Esophagus squamous epithelium (tissue), 5 donors: ENCODE results near the gene TUBA1A. TPM values are rescaled to one million over a fixed set of nuclear protein-coding genes. Genes with fewer than 3 reads are reported as not detected.
"Not testable (repeated sequence)": the region's sequence is repeated elsewhere in the genome, so short reads cannot be mapped to it uniquely, and the experiment has no call there.

Experiments used
- DNase-seq: peaks from one replicate; lab custom pipeline; 2025; lab: John Stamatoyannopoulos, UW
- H3K27ac ChIP-seq, 4 donors: fragments of 200-600 bp; sonication (generic); one replicate each; pipeline ENCODE4 v1.5.1; 2016 to 2019; ENCODE audit warnings: mild to moderate bottlenecking in 1 of 4
- H3K27me3 ChIP-seq, 4 donors: fragments of 200-600 bp; sonication (generic); 1 replicate in 3 of 4; 2 replicates in 1 of 4; pipeline versions ENCODE4 v1.5.1 to v1.6.0; 2017 to 2021; ENCODE audit warnings: antibody characterized with exemption in 1 of 4
- H3K36me3 ChIP-seq, 3 donors: fragments of 200-600 bp; sonication (generic); one replicate each; pipeline ENCODE4 v1.5.1; 2016 to 2019
- H3K4me1 ChIP-seq, 3 donors: fragments of 200-600 bp; sonication (generic); one replicate each; pipeline ENCODE4 v1.5.1; 2017 to 2019
- H3K4me3 ChIP-seq, 4 donors: fragments of 200-600 bp; sonication (generic); 1 replicate in 3 of 4; 2 replicates in 1 of 4; pipeline ENCODE4 v1.5.1; 2016 to 2019; ENCODE audit warnings: mild to moderate bottlenecking in 2 of 4, moderate library complexity in 1 of 4
- H3K9me3 ChIP-seq, 3 donors: fragments of 200-600 bp; sonication (generic); one replicate each; pipeline ENCODE4 v1.5.1; 2016 to 2019
- POLR2A ChIP-seq, 4 donors: fragments of 450-650 bp; IDR thresholded peaks; one replicate each; pipeline ENCODE4 v1.6.1; 2017; ENCODE audit warnings: antibody characterized with exemption in 4 of 4, mild to moderate bottlenecking in 4 of 4, moderate library complexity in 3 of 4
- WGBS, 2 donors: methylation state at CpG; one replicate each; pipeline ENCODE4 v1.1.5; 2018; 5-methylcytosine and 5-hydroxymethylcytosine counted together
- intact Hi-C: fragments of 100-400 bp; cut with DNase I; formaldehyde crosslinking; loops from one replicate; pipeline ENCODE4 v1.15.0; 2022
- total RNA-seq, 4 donors: library from RNA; depleted of rRNA; stranded (reverse); fragments of >200 nt; gene quantifications; one replicate each; pipeline ENCODE4 v1.1.0, GENCODE V29; 2016
- TF ChIP-seq, protein P1 (sequence below), 6 experiments: fragments of 450-650 bp in 4 of 6; fragments of 200-600 bp in 2 of 6; sonication (generic) in 2 of 6; IDR thresholded peaks; one replicate each; pipeline ENCODE4 v1.5.1; 2016 to 2019; ENCODE audit warnings: antibody characterized with exemption in 6 of 6, mild to moderate bottlenecking in 4 of 6, moderate library complexity in 4 of 6
- donor health status: DM: yes; HTN: yes; CAD: no.

Gene TUBA1A
- total RNA-seq, 4 donors from 2014 or later, result 14.5 to 91.0 (median 46.2) TPM

DNA sequence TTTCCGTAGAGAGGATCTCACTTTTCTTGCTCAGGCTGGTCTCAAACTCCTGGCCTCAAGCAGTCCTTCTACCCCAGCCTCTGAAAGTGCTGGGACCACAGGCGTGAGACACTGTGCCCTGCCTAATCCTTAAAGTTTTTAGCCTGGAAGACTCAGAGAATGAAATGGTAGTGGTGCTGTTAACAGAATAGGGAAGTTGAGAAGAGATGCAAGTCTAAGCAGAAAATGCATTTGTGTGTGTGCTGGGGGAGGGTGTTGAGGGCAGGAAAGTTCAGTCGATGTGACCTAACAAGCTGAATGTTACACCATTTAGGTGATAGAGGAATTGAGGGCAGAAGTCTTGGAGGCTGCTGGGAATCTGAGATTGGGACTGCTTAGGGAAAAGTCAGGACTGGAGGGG, 6.9 kb upstream of the TUBA1A start:
- Histone ChIP-seq H3K36me3 (no peaks in the 10 kb centered on the region), H3K27me3 (no peaks in the 10 kb centered on the region), H3K27ac (peak overlapping the region in 1 of 4 donors; percentile 4), H3K4me1 (peaks cover 0 to 9% (median under 1%) of the 10 kb centered on the region in 3 donors), H3K4me3 (no peak overlapping the region), H3K9me3 (no peaks in the 10 kb centered on the region)
- TF ChIP-seq POLR2A (IDR thresholded peaks at IDR 0.05), result no peak
- TF ChIP-seq, protein P1, sequence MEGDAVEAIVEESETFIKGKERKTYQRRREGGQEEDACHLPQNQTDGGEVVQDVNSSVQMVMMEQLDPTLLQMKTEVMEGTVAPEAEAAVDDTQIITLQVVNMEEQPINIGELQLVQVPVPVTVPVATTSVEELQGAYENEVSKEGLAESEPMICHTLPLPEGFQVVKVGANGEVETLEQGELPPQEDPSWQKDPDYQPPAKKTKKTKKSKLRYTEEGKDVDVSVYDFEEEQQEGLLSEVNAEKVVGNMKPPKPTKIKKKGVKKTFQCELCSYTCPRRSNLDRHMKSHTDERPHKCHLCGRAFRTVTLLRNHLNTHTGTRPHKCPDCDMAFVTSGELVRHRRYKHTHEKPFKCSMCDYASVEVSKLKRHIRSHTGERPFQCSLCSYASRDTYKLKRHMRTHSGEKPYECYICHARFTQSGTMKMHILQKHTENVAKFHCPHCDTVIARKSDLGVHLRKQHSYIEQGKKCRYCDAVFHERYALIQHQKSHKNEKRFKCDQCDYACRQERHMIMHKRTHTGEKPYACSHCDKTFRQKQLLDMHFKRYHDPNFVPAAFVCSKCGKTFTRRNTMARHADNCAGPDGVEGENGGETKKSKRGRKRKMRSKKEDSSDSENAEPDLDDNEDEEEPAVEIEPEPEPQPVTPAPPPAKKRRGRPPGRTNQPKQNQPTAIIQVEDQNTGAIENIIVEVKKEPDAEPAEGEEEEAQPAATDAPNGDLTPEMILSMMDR (IDR thresholded peaks at IDR 0.05), result no peak
- intact Hi-C loops, result no loop called here
- DNase-seq, result no peak
- 74 to 77% methylated on average over 3 of the region's 3 CpGs for whole genome bisulfite sequencing, 2 donors

DNA sequence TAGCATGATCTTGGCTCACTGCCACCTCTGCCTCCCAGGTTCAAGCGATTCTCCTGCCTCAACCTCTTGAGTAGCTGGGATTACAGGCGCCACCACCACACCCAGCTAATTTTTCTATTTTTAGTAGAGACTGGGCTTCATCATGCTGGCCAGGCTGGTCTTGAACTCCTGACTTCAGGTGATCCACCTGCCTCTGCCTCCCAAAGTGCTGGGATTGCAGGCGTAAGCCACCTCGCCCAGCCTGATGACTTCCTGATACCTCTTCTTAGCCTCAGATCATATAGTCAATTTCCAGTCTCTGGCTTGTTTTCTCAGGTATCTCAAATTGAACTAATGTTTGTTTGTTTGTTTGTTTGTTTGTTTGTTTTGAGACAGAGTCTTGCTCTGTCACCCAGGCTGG, 4.9 kb upstream of the TUBA1A start:
- intact Hi-C loops, H3K27ac ChIP-seq, H3K36me3 ChIP-seq, H3K4me3 ChIP-seq, H3K27me3 ChIP-seq, DNase-seq, H3K9me3 ChIP-seq: not testable (repeated sequence)
- WGBS, 2 donors, result 89 to 95% methylated on average over 4 of the region's 4 CpGs
- H3K4me1 ChIP-seq, result peaks cover 0 to 17% (median 0%) of the 10 kb centered on the region in 3 donors

DNA sequence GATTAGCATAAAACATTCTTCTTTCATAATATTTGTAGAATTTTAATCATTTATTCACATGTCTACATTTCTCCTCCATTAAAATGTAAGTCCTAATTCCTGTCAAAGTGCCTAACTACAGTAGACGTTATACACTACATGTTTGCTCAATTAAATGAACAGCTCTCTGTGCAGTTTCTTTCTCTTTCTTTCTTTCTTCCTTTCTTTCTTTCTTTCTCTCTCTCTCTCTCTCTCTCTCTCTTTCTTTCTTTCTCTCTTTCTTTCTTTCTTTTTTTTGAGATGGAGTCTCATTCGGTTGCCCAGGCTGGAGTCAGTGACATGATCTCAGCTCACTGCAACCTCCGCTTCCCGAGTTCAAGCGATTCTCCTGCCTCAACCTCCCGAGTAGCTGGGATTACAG, 2.6 kb upstream of the TUBA1A start:
- intact Hi-C loops, result not testable (repeated sequence)

DNA sequence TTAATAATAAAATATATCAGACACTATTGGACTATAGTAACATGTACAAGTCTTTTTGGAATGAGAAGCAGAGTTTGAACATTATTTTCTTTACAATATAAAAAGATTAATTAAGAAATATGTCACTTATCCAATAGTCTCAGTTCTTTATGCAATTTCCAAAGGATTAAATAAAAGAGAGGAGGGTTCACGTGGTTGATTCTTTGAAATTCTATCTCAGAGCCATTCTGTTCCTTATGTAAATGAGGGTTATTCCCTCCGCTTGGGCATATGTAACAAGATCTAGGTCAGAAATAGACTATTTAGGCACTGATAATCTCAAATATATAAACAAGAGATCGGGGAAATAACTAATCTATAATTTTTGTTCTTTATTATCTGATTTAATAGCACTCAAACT, 2.1 kb upstream of the TUBA1A start:
- H3K27me3 ChIP-seq, result no peaks in the 10 kb centered on the region
- peaks cover 0 to 33% (median 13%) of the 10 kb centered on the region in 3 donors for H3K4me1 ChIP-seq
- TF ChIP-seq, protein P1 (IDR thresholded peaks at IDR 0.05), result no peak
- no peak for TF ChIP-seq POLR2A (IDR thresholded peaks at IDR 0.05)
- peaks cover 0 to 7% (median 0%) of the 10 kb centered on the region in 3 donors for H3K36me3 ChIP-seq
- WGBS, 2 donors, result 78 to 83% methylated on average over 3 of the region's 3 CpGs
- H3K27ac ChIP-seq, result no peak overlapping the region
- no peak for DNase-seq
- no peaks in the 10 kb centered on the region for H3K9me3 ChIP-seq
- intact Hi-C loops, result no loop called here
- H3K4me3 ChIP-seq, result no peak overlapping the region

More for the DNA sequence above, 2.6 kb upstream of the TUBA1A start:
- H3K36me3 ChIP-seq, H3K4me3 ChIP-seq, H3K9me3 ChIP-seq, H3K27ac ChIP-seq, DNase-seq, H3K27me3 ChIP-seq: not testable (repeated sequence)
- WGBS, 2 donors, result 86% methylated on average over 5 to 6 of the region's 6 CpGs
- H3K4me1 ChIP-seq, result peaks cover 0 to 28% (median 13%) of the 10 kb centered on the region in 3 donors

DNA sequence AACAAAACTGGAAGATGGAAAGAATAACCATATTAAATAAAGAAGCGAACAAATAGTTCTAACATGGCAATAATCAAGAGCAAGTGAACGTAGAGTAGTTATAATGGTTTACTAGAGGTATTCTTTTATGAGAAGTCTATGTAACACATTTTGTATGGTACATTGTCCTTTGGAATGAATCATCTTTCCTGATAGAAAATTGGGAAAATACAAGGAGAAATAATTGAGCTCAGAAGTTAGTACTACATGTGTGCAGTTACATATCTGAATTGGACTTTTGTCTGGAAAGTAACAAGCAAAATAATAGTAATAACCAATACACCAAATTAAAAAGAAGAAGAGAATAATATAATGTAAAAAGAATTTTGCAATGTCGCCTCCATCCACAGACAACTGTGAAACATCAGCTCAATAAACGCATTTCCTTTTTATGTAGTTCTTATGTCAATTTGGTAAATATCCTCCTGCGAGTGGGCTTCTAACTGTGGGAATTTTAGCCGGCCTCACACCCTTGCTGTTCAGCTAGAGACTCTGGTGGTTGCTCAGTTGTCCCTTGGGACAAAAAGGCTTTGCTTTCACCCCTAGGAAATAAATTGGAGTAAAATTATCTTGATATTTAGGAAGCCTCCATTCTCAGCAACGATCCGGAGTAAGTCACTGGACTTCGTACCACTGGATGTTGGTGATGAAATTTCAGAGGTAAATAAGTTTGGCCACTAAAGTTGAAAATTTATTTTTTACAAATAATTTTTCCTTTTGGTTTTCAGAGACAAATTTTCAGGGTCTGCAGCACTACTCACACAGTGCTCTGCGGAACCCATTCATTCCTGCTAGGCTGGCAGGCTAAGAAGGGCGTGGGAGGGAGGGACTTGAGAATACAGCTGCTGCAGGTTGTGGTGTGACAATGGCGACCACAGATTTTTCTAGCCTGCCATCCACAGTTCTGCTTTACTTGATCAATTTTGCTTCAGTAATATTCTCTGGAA, 1.1 kb upstream of the TUBA1A start:
- TF ChIP-seq POLR2A (IDR thresholded peaks at IDR 0.05), result no peak
- TF ChIP-seq, protein P1 (IDR thresholded peaks at IDR 0.05), result no peak
- peaks cover 0 to 16% (median 0%) of the 10 kb centered on the region in 3 donors for H3K36me3 ChIP-seq
- H3K4me3 ChIP-seq, result peak overlapping the region in 3 of 4 donors; percentile 66 to 98 (median 96)
- intact Hi-C loops, result loop anchor here (10.0 kb wide), 1 partner anchor 45 kb away; no protein-coding TSS in a partner anchor
- H3K27ac ChIP-seq, result peak overlapping the region; percentile 91 to 99 (median 95)
- H3K27me3 ChIP-seq, result no peaks in the 10 kb centered on the region
- no peaks in the 10 kb centered on the region for H3K9me3 ChIP-seq
- WGBS, 2 donors, result 86 to 88% methylated on average over 12 of the region's 12 CpGs
- peaks cover 0 to 33% (median 13%) of the 10 kb centered on the region in 3 donors for H3K4me1 ChIP-seq
- no peak for DNase-seq
